Choroid plexus epithelial cell (primary cell): ENCODE data around the gene SNF8.

ENCODE experiments used
- DNase-seq: peaks from one replicate; pipeline ENCODE4 v3.0.0-alpha.2; 2010; ENCODE audit warnings: low read depth
- H3K4me3 ChIP-seq: 2 replicates; pipeline ENCODE4 v1.5.1; 2011; ENCODE audit warnings: low read depth, mild to moderate bottlenecking, control low read depth, low read length, moderate library complexity
- CTCF ChIP-seq: conservative IDR thresholded peaks from 2 replicates; pipeline ENCODE4 v1.5.1; 2011; ENCODE audit warnings: low read depth, mild to moderate bottlenecking, control low read depth, inconsistent platforms, low read length, moderate library complexity

The SNF8 gene

GRCh38 chr17:48907713-48908046, 37.0 kb downstream of the SNF8 start:
- no peak for TF ChIP-seq CTCF
- peak; percentile 82 for DNase-seq
- peak overlapping the region; percentile 82 for H3K4me3 ChIP-seq

- no peak for TF ChIP-seq CTCF
- DNase-seq = no peak
- no peak overlapping the region for H3K4me3 ChIP-seq
Measured at GRCh38 chr17:48905987-48906515, 38.6 kb downstream of the SNF8 start.

GRCh38 chr17:48904428-48904827, 40.2 kb downstream of the SNF8 start:
- no peak for TF ChIP-seq CTCF
- no peak overlapping the region for H3K4me3 ChIP-seq
- no peak for DNase-seq

GRCh38 chr17:48903401-48903800, 41.2 kb downstream of the SNF8 start:
- DNase-seq = no peak
- no peak overlapping the region for H3K4me3 ChIP-seq
- TF ChIP-seq CTCF = no peak

- no peak overlapping the region for H3K4me3 ChIP-seq
- DNase-seq = no peak
- TF ChIP-seq CTCF = no peak
Measured at GRCh38 chr17:48901241-48901640, 43.4 kb downstream of the SNF8 start.

GRCh38 chr17:48894886-48895285, 49.8 kb downstream of the SNF8 start:
- no peak for DNase-seq
- no peak for TF ChIP-seq CTCF

GRCh38 chr17:48893646-48894508, 50.8 kb downstream of the SNF8 start:
- peak overlapping the region; percentile 99 for H3K4me3 ChIP-seq
- DNase-seq = no peak
- TF ChIP-seq CTCF = no peak

More at GRCh38 chr17:48894886-48895285, 49.8 kb downstream of the SNF8 start:
- H3K4me3 ChIP-seq = no peak overlapping the region
